MM.1S (cell line): ENCODE measurements around the gene CDC42BPA.

ENCODE experiments used
- DNase-seq: peaks from one replicate; pipeline ENCODE4 v3.0.0-alpha.2; 2015
- H2AFZ ChIP-seq: fragments of 300-600 bp; sonication (generic); 2 replicates; pipeline ENCODE4 v1.6.0; 2016; ENCODE audit warnings: antibody characterized with exemption, low read length
- H3F3A ChIP-seq: fragments of 300-600 bp; sonication (generic); 2 replicates; pipeline ENCODE4 v1.6.1; 2016; ENCODE audit warnings: mild to moderate bottlenecking, antibody characterized with exemption, low read length, moderate library complexity, mixed read lengths; ENCODE audit not compliant: insufficient read depth
- H3K27ac ChIP-seq: fragments of 300-600 bp; sonication (generic); 2 replicates; pipeline ENCODE4 v1.5.1; 2016; ENCODE audit warnings: mild to moderate bottlenecking, low read length
- H3K27me3 ChIP-seq: fragments of 300-600 bp; sonication (generic); replicated peaks from 2 replicates; pipeline ENCODE4 v1.6.0; 2016; ENCODE audit warnings: low read length; ENCODE audit not compliant: insufficient read depth
- H3K36me3 ChIP-seq: fragments of 300-600 bp; sonication (generic); replicated peaks from 2 replicates; pipeline ENCODE4 v1.6.1; 2016; ENCODE audit warnings: mild to moderate bottlenecking, low read length, mixed read lengths; ENCODE audit not compliant: insufficient read depth
- H3K4me1 ChIP-seq: fragments of 300-600 bp; sonication (generic); 2 replicates; pipeline ENCODE4 v1.6.1; 2016; ENCODE audit warnings: low read length, mixed read lengths
- H3K4me2 ChIP-seq: fragments of 300-600 bp; sonication (generic); 2 replicates; pipeline ENCODE4 v1.6.0; 2016; ENCODE audit warnings: low read depth, low read length
- H3K4me3 ChIP-seq: fragments of 300-600 bp; sonication (generic); 2 replicates; pipeline ENCODE4 v1.5.1; 2016; ENCODE audit warnings: low read length, mixed read lengths
- H3K79me2 ChIP-seq: fragments of 300-600 bp; sonication (generic); 2 replicates; pipeline ENCODE4 v1.6.1; 2016; ENCODE audit warnings: mixed run types, low read length, mixed read lengths
- H3K9ac ChIP-seq: fragments of 300-600 bp; sonication (generic); 2 replicates; pipeline ENCODE4 v1.6.1; 2016; ENCODE audit warnings: low read length, mixed read lengths
- H3K9me2 ChIP-seq: fragments of 300-600 bp; sonication (generic); replicated peaks from 2 replicates; pipeline ENCODE4 v1.6.1; 2016; ENCODE audit warnings: mild to moderate bottlenecking, low read length, mixed read lengths; ENCODE audit not compliant: insufficient read depth
- H3K9me3 ChIP-seq: fragments of 300-600 bp; sonication (generic); replicated peaks from 2 replicates; pipeline ENCODE4 v1.6.1; 2016; ENCODE audit warnings: mild to moderate bottlenecking, low read length, mixed read lengths; ENCODE audit not compliant: insufficient read depth
- H4K20me1 ChIP-seq: fragments of 300-600 bp; sonication (generic); 2 replicates; pipeline ENCODE4 v1.6.1; 2016; ENCODE audit warnings: mild to moderate bottlenecking, low read length, moderate library complexity, mixed read lengths; ENCODE audit not compliant: insufficient read depth
- CTCF ChIP-seq: fragments of 300-600 bp; sonication (generic); IDR thresholded peaks from 2 replicates; pipeline ENCODE4 v1.5.1; 2016; ENCODE audit warnings: antibody characterized with exemption, low read length, mixed read lengths
- EZH2 ChIP-seq: fragments of 300-600 bp; sonication (generic); optimal IDR thresholded peaks from 2 replicates; pipeline ENCODE3; 2017; ENCODE audit warnings: low read depth, mild to moderate bottlenecking, antibody characterized with exemption, low read length, mixed read lengths
- EZH2phosphoT487 ChIP-seq: fragments of 300-600 bp; sonication (generic); IDR thresholded peaks from 2 replicates; pipeline ENCODE4 v1.6.1; 2018; ENCODE audit warnings: antibody characterized with exemption, low read length

The CDC42BPA gene

GRCh38 chr1:227152525-227152924, 165.8 kb downstream of the CDC42BPA start:
- no peak overlapping the region for H3K4me2 ChIP-seq
- H3K4me3 ChIP-seq = no peak overlapping the region
- H3K9me3 ChIP-seq = no peaks in the 10 kb centered on the region
- H3K9ac ChIP-seq = no peak overlapping the region
- TF ChIP-seq CTCF (no peak), EZH2phosphoT487 (no peak), EZH2 (no peak)
- no peaks in the 10 kb centered on the region for H3K36me3 ChIP-seq
- H3K79me2 ChIP-seq = no peaks in the 10 kb centered on the region
- H4K20me1 ChIP-seq = no peaks in the 10 kb centered on the region
- DNase-seq = no peak
- H3K27ac ChIP-seq = no peak overlapping the region
- H3F3A ChIP-seq = no peaks in the 10 kb centered on the region
- H3K27me3 ChIP-seq = no peaks in the 10 kb centered on the region
- H3K9me2 ChIP-seq = no peaks in the 10 kb centered on the region
- no peaks in the 10 kb centered on the region for H3K4me1 ChIP-seq
- H2AFZ ChIP-seq = no peak overlapping the region

- H4K20me1 ChIP-seq = no peaks in the 10 kb centered on the region
- H3K4me1 ChIP-seq = no peaks in the 10 kb centered on the region
- no peak for DNase-seq
- H3K27me3 ChIP-seq = no peaks in the 10 kb centered on the region
- no peak overlapping the region for H3K9ac ChIP-seq
- no peak overlapping the region for H3K4me3 ChIP-seq
- no peaks in the 10 kb centered on the region for H3K9me3 ChIP-seq
- H3K36me3 ChIP-seq = no peaks in the 10 kb centered on the region
- H3K27ac ChIP-seq = no peak overlapping the region
- H2AFZ ChIP-seq = no peak overlapping the region
- H3K79me2 ChIP-seq = no peaks in the 10 kb centered on the region
- no peak for TF ChIP-seq CTCF
- TF ChIP-seq EZH2phosphoT487 = no peak
- no peak for TF ChIP-seq EZH2
- H3K4me2 ChIP-seq = no peak overlapping the region
- H3K9me2 ChIP-seq = no peaks in the 10 kb centered on the region
- H3F3A ChIP-seq = no peaks in the 10 kb centered on the region
Observed at GRCh38 chr1:227140376-227140775, 177.9 kb downstream of the CDC42BPA start.

GRCh38 chr1:227136210-227136820, 182.0 kb downstream of the CDC42BPA start:
- H3K27me3 ChIP-seq = no peaks in the 10 kb centered on the region
- H3K27ac ChIP-seq = no peak overlapping the region
- H3K4me3 ChIP-seq = no peak overlapping the region
- no peaks in the 10 kb centered on the region for H3F3A ChIP-seq
- no peaks in the 10 kb centered on the region for H3K4me1 ChIP-seq
- H4K20me1 ChIP-seq = no peaks in the 10 kb centered on the region
- TF ChIP-seq EZH2phosphoT487 = no peak
- TF ChIP-seq EZH2 = no peak
- TF ChIP-seq CTCF = no peak
- no peak for DNase-seq
- H3K79me2 ChIP-seq = no peaks in the 10 kb centered on the region
- H2AFZ ChIP-seq = no peak overlapping the region
- H3K9me3 ChIP-seq = no peaks in the 10 kb centered on the region
- no peaks in the 10 kb centered on the region for H3K9me2 ChIP-seq
- H3K9ac ChIP-seq = no peak overlapping the region
- H3K4me2 ChIP-seq = no peak overlapping the region
- no peaks in the 10 kb centered on the region for H3K36me3 ChIP-seq
